Panc1 (cell line): ENCODE results near the gene ANO3. TPM values are rescaled to one million over a fixed set of nuclear protein-coding genes. Genes with fewer than 3 reads are reported as not detected.

Experiments
- ATAC-seq: fragments of 200-7000 bp; cut with Tn5 transposase; 2 replicates; pipeline ENCODE4 v1.9.1; 2020; ENCODE audit warnings: mild to moderate bottlenecking, moderate library complexity
- BruUV-seq: library from RNA; stranded (reverse); fragments of 400-500 nt; replicated peaks from 2 replicates; lab custom pipeline; 2021; lab: Mats Ljungman, UMichigan
- CTCF ChIA-PET: fragments of 300-600 bp; sonication (Branson Sonifier 250); formaldehyde crosslinking; loops from one replicate; lab custom pipeline; 2022; ENCODE audit warnings: antibody characterized with exemption; lab: Charles Lee
- POLR2A ChIA-PET: fragments of 300-600 bp; sonication (Branson Sonifier 250); formaldehyde crosslinking; loops from one replicate; lab custom pipeline; 2022; ENCODE audit warnings: antibody characterized with exemption; lab: Charles Lee
- DNase-seq: peaks from one replicate; pipeline ENCODE4 v3.0.0-alpha.2; 2010; ENCODE audit warnings: low read depth, low spot score
- H3K27ac ChIP-seq: 2 replicates; pipeline ENCODE4 v1.5.1; 2011; ENCODE audit warnings: mild to moderate bottlenecking, low read length, inconsistent platforms
- H3K27me3 ChIP-seq: fragments of 200-500 bp; sonication (Bioruptor generic); 2 replicates; pipeline ENCODE4 v1.6.0; 2014; ENCODE audit warnings: low read length, inconsistent platforms; ENCODE audit not compliant: control insufficient read depth, insufficient read depth
- H3K36me3 ChIP-seq: fragments of 200-500 bp; sonication (Bioruptor generic); 2 replicates; pipeline ENCODE4 v1.5.1; 2014; ENCODE audit warnings: inconsistent platforms, mild to moderate bottlenecking, low read length, moderate library complexity; ENCODE audit not compliant: control insufficient read depth, insufficient read depth
- H3K4me1 ChIP-seq: 2 replicates; pipeline ENCODE4 v1.5.1; 2011; ENCODE audit warnings: inconsistent platforms, mild to moderate bottlenecking, low read length, moderate library complexity; ENCODE audit not compliant: control insufficient read depth, insufficient read depth
- H3K4me3 ChIP-seq, 2 experiments: 2 replicates each; pipeline ENCODE4 v1.5.1; 2011 to 2012; ENCODE audit warnings: low read depth in 2 of 2, low read length in 2 of 2, mild to moderate bottlenecking in 2 of 2, inconsistent platforms in 1 of 2, moderate library complexity in 1 of 2
- H3K9me3 ChIP-seq: fragments of 200-500 bp; sonication (Bioruptor generic); 2 replicates; pipeline ENCODE4 v1.5.1; 2014; ENCODE audit warnings: low read depth, mild to moderate bottlenecking, inconsistent platforms, low read length, moderate library complexity; ENCODE audit not compliant: control insufficient read depth, insufficient read depth
- CTCF ChIP-seq: fragments of 450-650 bp; IDR thresholded peaks from 2 replicates; pipeline ENCODE4 v1.5.1; 2017; ENCODE audit warnings: mild to moderate bottlenecking
- POLR2AphosphoS5 ChIP-seq: IDR thresholded peaks from 2 replicates; pipeline ENCODE4 v1.6.1; 2012; ENCODE audit warnings: mild to moderate bottlenecking, low read depth, low read length, moderate library complexity
- SIN3A ChIP-seq: IDR thresholded peaks from 2 replicates; pipeline ENCODE4 v1.6.1; 2012; ENCODE audit warnings: low read depth, mild to moderate bottlenecking, low read length, moderate library complexity, borderline replicate concordance; ENCODE audit not compliant: insufficient read depth
- TCF7L2 ChIP-seq: IDR thresholded peaks from 2 replicates; pipeline ENCODE4 v1.6.1; 2011; ENCODE audit warnings: mild to moderate bottlenecking, low read depth, low read length, inconsistent platforms
- in situ Hi-C: cut with HindIII; loops from 2 replicates; pipeline ENCODE4 v1.10.0; 2016; ENCODE audit warnings: low sequenced_read_pairs, low pct_unique_long_range_greater_than_20kb
- intact Hi-C: fragments of 100-400 bp; cut with micrococcal nuclease; formaldehyde crosslinking; loops from one replicate; pipeline ENCODE4 v1.10.0; 2022; ENCODE audit not compliant: unreplicated experiment
- total RNA-seq: library from RNA; stranded (reverse); gene quantifications from one replicate; pipeline ENCODE4 v1.2.1, GENCODE V29; 2021; ENCODE audit not compliant: unreplicated experiment
- TF ChIP-seq, protein P1 (sequence below), 2 experiments: IDR thresholded peaks; 2 replicates each; pipeline ENCODE4 v1.6.1; 2011 to 2012; ENCODE audit warnings: low read depth in 2 of 2, control low read depth in 1 of 2, low read length in 1 of 2, mild to moderate bottlenecking in 1 of 2, moderate library complexity in 1 of 2; ENCODE audit not compliant: insufficient read depth in 1 of 2

The ANO3 gene
- total RNA-seq, 1 experiment from 2014 or later, result not detected

- intact Hi-C loops (no loop called here), in situ Hi-C loops (no loop called here)
- DNase-seq (no peak), ATAC-seq (no peak)
- TF ChIP-seq, protein P1, sequence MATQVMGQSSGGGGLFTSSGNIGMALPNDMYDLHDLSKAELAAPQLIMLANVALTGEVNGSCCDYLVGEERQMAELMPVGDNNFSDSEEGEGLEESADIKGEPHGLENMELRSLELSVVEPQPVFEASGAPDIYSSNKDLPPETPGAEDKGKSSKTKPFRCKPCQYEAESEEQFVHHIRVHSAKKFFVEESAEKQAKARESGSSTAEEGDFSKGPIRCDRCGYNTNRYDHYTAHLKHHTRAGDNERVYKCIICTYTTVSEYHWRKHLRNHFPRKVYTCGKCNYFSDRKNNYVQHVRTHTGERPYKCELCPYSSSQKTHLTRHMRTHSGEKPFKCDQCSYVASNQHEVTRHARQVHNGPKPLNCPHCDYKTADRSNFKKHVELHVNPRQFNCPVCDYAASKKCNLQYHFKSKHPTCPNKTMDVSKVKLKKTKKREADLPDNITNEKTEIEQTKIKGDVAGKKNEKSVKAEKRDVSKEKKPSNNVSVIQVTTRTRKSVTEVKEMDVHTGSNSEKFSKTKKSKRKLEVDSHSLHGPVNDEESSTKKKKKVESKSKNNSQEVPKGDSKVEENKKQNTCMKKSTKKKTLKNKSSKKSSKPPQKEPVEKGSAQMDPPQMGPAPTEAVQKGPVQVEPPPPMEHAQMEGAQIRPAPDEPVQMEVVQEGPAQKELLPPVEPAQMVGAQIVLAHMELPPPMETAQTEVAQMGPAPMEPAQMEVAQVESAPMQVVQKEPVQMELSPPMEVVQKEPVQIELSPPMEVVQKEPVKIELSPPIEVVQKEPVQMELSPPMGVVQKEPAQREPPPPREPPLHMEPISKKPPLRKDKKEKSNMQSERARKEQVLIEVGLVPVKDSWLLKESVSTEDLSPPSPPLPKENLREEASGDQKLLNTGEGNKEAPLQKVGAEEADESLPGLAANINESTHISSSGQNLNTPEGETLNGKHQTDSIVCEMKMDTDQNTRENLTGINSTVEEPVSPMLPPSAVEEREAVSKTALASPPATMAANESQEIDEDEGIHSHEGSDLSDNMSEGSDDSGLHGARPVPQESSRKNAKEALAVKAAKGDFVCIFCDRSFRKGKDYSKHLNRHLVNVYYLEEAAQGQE (IDR thresholded peaks at IDR 0.05; ENCODE audit: insufficient read depth in 1 of 2, low read depth in 2 of 2, low read length in 1 of 2), result no peak
- no peak for TF ChIP-seq SIN3A
- TF ChIP-seq POLR2AphosphoS5, result no peak
- TF ChIP-seq TCF7L2, result no peak
- no peak for TF ChIP-seq CTCF
- no peaks in the 10 kb centered on the region for H3K27me3 ChIP-seq
- H3K36me3 ChIP-seq, result no peaks in the 10 kb centered on the region
- ChIA-PET POLR2A (no interaction called here), CTCF (no interaction called here)
- H3K4me3 ChIP-seq, result no peak overlapping the region
- H3K9me3 ChIP-seq, result no peaks in the 10 kb centered on the region
- H3K4me1 ChIP-seq, result no peaks in the 10 kb centered on the region
- no TSS peak for BruUV-seq
- H3K27ac ChIP-seq, result no peak overlapping the region
These were observed 110.2 kb downstream of the ANO3 start for GRCh38 chr11:26442131-26442530.

- intact Hi-C loops (no loop called here), in situ Hi-C loops (no loop called here)
- Histone ChIP-seq H3K27ac (no peak overlapping the region), H3K36me3 (no peaks in the 10 kb centered on the region), H3K4me3 (no peak overlapping the region), H3K9me3 (no peaks in the 10 kb centered on the region), H3K27me3 (no peaks in the 10 kb centered on the region), H3K4me1 (no peaks in the 10 kb centered on the region)
- ChIA-PET POLR2A (no interaction called here), CTCF (no interaction called here)
- BruUV-seq, result no TSS peak
- ATAC-seq (no peak), DNase-seq (no peak)
- TF ChIP-seq TCF7L2 (no peak), POLR2AphosphoS5 (no peak), CTCF (no peak), SIN3A (no peak)
- TF ChIP-seq, protein P1 (IDR thresholded peaks at IDR 0.05; ENCODE audit: insufficient read depth in 1 of 2, low read depth in 2 of 2, low read length in 1 of 2), result no peak
These were observed 111.7 kb downstream of the ANO3 start for GRCh38 chr11:26443617-26444016.
